B cell (primary cell): ENCODE measurements around the gene XYLB. TPM values are rescaled to one million over a fixed set of nuclear protein-coding genes. Genes with fewer than 3 reads are reported as not detected.

Experiments used
- ATAC-seq: fragments of 200-7000 bp; cut with Tn5 transposase; one replicate; pipeline ENCODE4 v1.10.0; 2021; ENCODE audit warnings: low read depth, mild to moderate bottlenecking, moderate number of reproducible peaks, moderate library complexity
- CTCF ChIA-PET: fragments of 350-600 bp; sonication (Branson Sonifier 250); formaldehyde crosslinking; loops from one replicate; lab custom pipeline; 2021; ENCODE audit warnings: antibody characterized with exemption, inconsistent platforms; lab: Charles Lee
- POLR2A ChIA-PET: fragments of 350-600 bp; sonication (Branson Sonifier 250); formaldehyde crosslinking; loops from one replicate; lab custom pipeline; 2021; ENCODE audit warnings: antibody characterized with exemption; lab: Charles Lee
- DNase-seq: peaks from one replicate; pipeline ENCODE4 v3.0.0; 2013
- H2AFZ ChIP-seq: 2 replicates; pipeline ENCODE4 v1.6.1; 2012; ENCODE audit warnings: mild to moderate bottlenecking, low read depth, low read length; ENCODE audit not compliant: insufficient read depth, poor library complexity, severe bottlenecking
- H3K27ac ChIP-seq, 2 donors: 1 replicate in 1 of 2; 2 replicates in 1 of 2; pipeline ENCODE4 v1.5.1; 2012 to 2013; ENCODE audit warnings: low read length in 2 of 2, mild to moderate bottlenecking in 2 of 2, moderate library complexity in 1 of 2
- H3K27me3 ChIP-seq, 4 experiments: fragments of 200-600 bp in 1 of 4; sonication (generic) in 1 of 4; replicated peaks in 1 of 4; 1 replicate in 2 of 4; 2 replicates in 2 of 4; pipeline versions ENCODE4 v1.6.1 to v1.7.0; 2013 to 2016; ENCODE audit warnings: low read length in 3 of 4, mild to moderate bottlenecking in 2 of 4, mixed read lengths in 1 of 4, moderate library complexity in 1 of 4; ENCODE audit not compliant: insufficient read depth in 4 of 4, control insufficient read depth in 3 of 4; ENCODE audit errors: control extremely low read depth in 1 of 4
- H3K36me3 ChIP-seq, 2 experiments: replicated peaks in 1 of 2; 1 replicate in 1 of 2; 2 replicates in 1 of 2; pipeline versions ENCODE4 v1.6.1 to v1.7.1; 2013; ENCODE audit warnings: low read length in 1 of 2; ENCODE audit not compliant: insufficient read depth in 2 of 2, control insufficient read depth in 1 of 2; ENCODE audit errors: control extremely low read depth in 1 of 2, extremely low read depth in 1 of 2
- H3K4me1 ChIP-seq, 2 donors: fragments of 200-600 bp in 1 of 2; sonication (generic) in 1 of 2; 1 replicate in 1 of 2; 2 replicates in 1 of 2; pipeline versions ENCODE4 v1.5.1 to v1.6.1; 2013 to 2017; ENCODE audit warnings: low read length in 2 of 2; ENCODE audit not compliant: control insufficient read depth in 2 of 2, insufficient read depth in 2 of 2
- H3K4me2 ChIP-seq: replicated peaks from 2 replicates; pipeline ENCODE3; 2012; ENCODE audit warnings: mild to moderate bottlenecking, low read depth, low read length; ENCODE audit not compliant: poor library complexity, severe bottlenecking
- H3K4me3 ChIP-seq, 5 experiments: fragments of 200-600 bp in 1 of 5; sonication (generic) in 1 of 5; 1 replicate in 3 of 5; 2 replicates in 2 of 5; pipeline versions ENCODE4 v1.5.1 to v1.7.0; 2011 to 2016; ENCODE audit warnings: low read length in 4 of 5, mild to moderate bottlenecking in 4 of 5, low read depth in 2 of 5, control low read depth in 1 of 5, moderate library complexity in 1 of 5; ENCODE audit not compliant: insufficient read depth in 1 of 5; ENCODE audit errors: control extremely low read depth in 1 of 5, extremely low read depth in 1 of 5
- H3K79me2 ChIP-seq: fragments of 200-600 bp; sonication (generic); one replicate; pipeline ENCODE4 v1.6.0; 2016; ENCODE audit warnings: low read length; ENCODE audit not compliant: control insufficient read depth, insufficient read depth
- H3K9ac ChIP-seq: fragments of 200-600 bp; sonication (generic); 2 replicates; pipeline ENCODE4 v1.6.1; 2017; ENCODE audit warnings: mild to moderate bottlenecking, low read length, moderate library complexity
- H3K9me3 ChIP-seq, 3 donors: one replicate each; pipeline versions ENCODE4 v1.6.1 to v1.7.1; 2013; ENCODE audit warnings: low read length in 2 of 3; ENCODE audit not compliant: control insufficient read depth in 2 of 3, insufficient read depth in 1 of 3; ENCODE audit errors: control extremely low read depth in 1 of 3
- H4K20me1 ChIP-seq: 2 replicates; pipeline ENCODE4 v1.6.0; 2012; ENCODE audit warnings: mild to moderate bottlenecking, low read length; ENCODE audit not compliant: insufficient read depth, control insufficient read depth, poor library complexity, severe bottlenecking
- H3K27ac Mint-ChIP-seq: one replicate; pipeline ENCODE4 v1.8.0; 2021; ENCODE audit warnings: mixed read lengths
- H3K27me3 Mint-ChIP-seq: one replicate; pipeline ENCODE4 v1.8.0; 2021; ENCODE audit warnings: mixed read lengths
- H3K4me1 Mint-ChIP-seq: one replicate; pipeline ENCODE4 v1.8.0; 2021; ENCODE audit warnings: mixed read lengths
- H3K4me3 Mint-ChIP-seq: one replicate; pipeline ENCODE4 v1.8.0; 2021; ENCODE audit warnings: mixed read lengths
- H3K9me3 Mint-ChIP-seq: one replicate; pipeline ENCODE4 v1.8.0; 2022; ENCODE audit warnings: mixed read lengths; ENCODE audit not compliant: insufficient read depth
- CTCF ChIP-seq: fragments of 200-600 bp; IDR thresholded peaks from one replicate; pipeline ENCODE4 v1.8.0; 2022; ENCODE audit warnings: antibody characterized with exemption, mild to moderate bottlenecking
- EZH2 ChIP-seq: IDR thresholded peaks from 2 replicates; pipeline ENCODE4 v1.6.1; 2012; ENCODE audit warnings: borderline replicate concordance, low read depth, mild to moderate bottlenecking, moderate library complexity, low read length; ENCODE audit not compliant: insufficient read depth, poor library complexity, severe bottlenecking
- WGBS: methylation state at CpG from one replicate; pipeline ENCODE4 v1.1.5; 2013; ENCODE audit warnings: missing lambda C conversion rate; ENCODE audit not compliant: insufficient coverage; 5-methylcytosine and 5-hydroxymethylcytosine counted together
- intact Hi-C: fragments of 100-400 bp; cut with micrococcal nuclease; formaldehyde crosslinking; loops from one replicate; pipeline ENCODE4 v1.10.0; 2022
- polyA plus RNA-seq: library from polyadenylated mRNA; depleted of rRNA; stranded (reverse); fragments of >200 nt; gene quantifications from 2 replicates; pipeline ENCODE4 v1.2.3, GENCODE V29; 2012
- total RNA-seq, 2 donors: library from RNA; stranded (reverse); fragments of 120-200 nt in 1 of 2; gene quantifications; 1 replicate in 1 of 2; 2 replicates in 1 of 2; pipeline versions ENCODE4 v1.2.3 to v1.2.4, GENCODE V29; 2013 to 2022

The XYLB gene
- total and polyA plus RNA-seq, 2 donors (not counting 1 experiment from before 2014, with no cell fraction given) = 0.19 to 0.71 TPM

- no peak overlapping the region for H2AFZ ChIP-seq
- H4K20me1 ChIP-seq = no peaks in the 10 kb centered on the region
- H3K79me2 ChIP-seq = no peaks in the 10 kb centered on the region
- Mint-ChIP-seq H3K9me3 (no peaks in the 10 kb centered on the region), H3K27ac (no peak overlapping the region), H3K4me3 (no peak overlapping the region), H3K4me1 (no peaks in the 10 kb centered on the region), H3K27me3 (no peaks in the 10 kb centered on the region)
- H3K9ac ChIP-seq = no peak overlapping the region
- no peak for ATAC-seq
- H3K9me3 ChIP-seq = no peaks in the 10 kb centered on the region
- H3K4me2 ChIP-seq = no peak overlapping the region
- H3K27ac ChIP-seq = no peak overlapping the region
- TF ChIP-seq EZH2 (no peak), CTCF (no peak)
- no peak overlapping the region for H3K4me3 ChIP-seq
- DNase-seq = no peak
- no peaks in the 10 kb centered on the region for H3K4me1 ChIP-seq
- intact Hi-C loops = no loop called here
- H3K27me3 ChIP-seq = no peaks in the 10 kb centered on the region
- 100% methylated on average over 2 of the region's 3 CpGs for WGBS
- no peaks in the 10 kb centered on the region for H3K36me3 ChIP-seq
- CTCF ChIA-PET = no interaction called here
- POLR2A ChIA-PET = no interaction called here
Measured at GRCh38 chr3:38366082-38366481, 19.5 kb downstream of the XYLB start.

- no peaks in the 10 kb centered on the region for H3K27me3 ChIP-seq
- Mint-ChIP-seq H3K4me3 (no peak overlapping the region), H3K4me1 (no peaks in the 10 kb centered on the region), H3K27ac (no peak overlapping the region), H3K27me3 (no peaks in the 10 kb centered on the region), H3K9me3 (no peaks in the 10 kb centered on the region)
- H3K79me2 ChIP-seq = no peaks in the 10 kb centered on the region
- no peak overlapping the region for H3K27ac ChIP-seq
- no peaks in the 10 kb centered on the region for H3K36me3 ChIP-seq
- H3K9me3 ChIP-seq = no peaks in the 10 kb centered on the region
- intact Hi-C loops = no loop called here
- ChIA-PET POLR2A (no interaction called here), CTCF (no interaction called here)
- no peak overlapping the region for H3K4me2 ChIP-seq
- no peak for DNase-seq
- H2AFZ ChIP-seq = no peak overlapping the region
- H4K20me1 ChIP-seq = no peaks in the 10 kb centered on the region
- H3K4me3 ChIP-seq = no peak overlapping the region
- WGBS = 100% methylated on average over 2 of the region's 3 CpGs
- no peak for TF ChIP-seq EZH2
- TF ChIP-seq CTCF = no peak
- ATAC-seq = no peak
- H3K9ac ChIP-seq = no peak overlapping the region
- no peaks in the 10 kb centered on the region for H3K4me1 ChIP-seq
Measured at GRCh38 chr3:38367779-38368178, 21.2 kb downstream of the XYLB start.
